Suprapubic skin (tissue), 4 donors: ENCODE data around the gene AQP12A.

ENCODE experiments used
- CTCF ChIP-seq, 2 donors: fragments of 200-600 bp in 1 of 2; fragments of 450-650 bp in 1 of 2; sonication (generic) in 1 of 2; IDR thresholded peaks; one replicate each; pipeline ENCODE4 v1.5.1; 2016 to 2019; ENCODE audit warnings: antibody characterized with exemption in 2 of 2, mild to moderate bottlenecking in 1 of 2, moderate library complexity in 1 of 2
- EP300 ChIP-seq: sonication (generic); formaldehyde crosslinking; IDR thresholded peaks from one replicate; pipeline ENCODE4 v1.6.1; 2017; ENCODE audit warnings: antibody characterized with exemption
- POLR2A ChIP-seq, 2 donors: fragments of 450-650 bp; IDR thresholded peaks; one replicate each; pipeline ENCODE4 v1.6.1; 2017; ENCODE audit warnings: antibody characterized with exemption in 2 of 2, mild to moderate bottlenecking in 2 of 2, moderate library complexity in 2 of 2
- POLR2AphosphoS5 ChIP-seq, 3 donors: sonication (generic); formaldehyde crosslinking; IDR thresholded peaks; one replicate each; pipeline ENCODE4 v1.6.1; 2017; ENCODE audit warnings: antibody characterized with exemption in 3 of 3

- TF ChIP-seq CTCF (IDR thresholded peaks at IDR 0.05), result no peak
- TF ChIP-seq POLR2AphosphoS5 (IDR thresholded peaks at IDR 0.05), result no peak
- no peak for TF ChIP-seq POLR2A (IDR thresholded peaks at IDR 0.05)
- TF ChIP-seq EP300, result no peak
Observed at GRCh38 chr2:240716130-240716798, 24.6 kb downstream of the AQP12A start.
